Pancreas (tissue), 10 donors: Measurements from ENCODE around the gene PGF. TPM values are rescaled to one million over a fixed set of nuclear protein-coding genes. Genes with fewer than 3 reads are reported as not detected.
A peak's percentile ranks its signal among the peaks of the same experiment; 100 is the strongest.

Source experiments
- ATAC-seq, 4 donors: fragments of 200-7000 bp; cut with Tn5 transposase; one replicate each; pipeline versions ENCODE4 v1.8.0 to v1.9.1; 2020; ENCODE audit warnings: mild to moderate bottlenecking in 4 of 4, moderate library complexity in 4 of 4
- DNase-seq, 6 donors: peaks; one replicate each; pipeline ENCODE4 v3.0.0-alpha.2; 2020
- FAIRE-seq: peaks from 2 replicates; lab custom pipeline; 2012; peaks lifted over from hg19 to GRCh38; lab: Jason Lieb, UNC
- H3K27ac ChIP-seq, 4 donors: fragments of 200-600 bp; sonication (generic); 1 replicate in 3 of 4; 2 replicates in 1 of 4; pipeline versions ENCODE4 v1.5.0 to v1.8.0; 2020
- H3K27me3 ChIP-seq, 4 donors: fragments of 200-600 bp; one replicate each; pipeline ENCODE4 v1.8.0; 2021
- H3K36me3 ChIP-seq, 3 donors: fragments of 200-600 bp; sonication (generic) in 1 of 3; one replicate each; pipeline versions ENCODE4 v1.5.0 to v1.8.0; 2020 to 2021
- H3K4me1 ChIP-seq, 3 donors: fragments of 200-600 bp; one replicate each; pipeline ENCODE4 v1.8.0; 2021
- H3K4me3 ChIP-seq, 4 donors: fragments of 200-600 bp; sonication (generic) in 2 of 4; one replicate each; pipeline versions ENCODE4 v1.5.0 to v1.8.0; 2020 to 2021
- H3K9me3 ChIP-seq, 4 donors: fragments of 200-600 bp; one replicate each; pipeline ENCODE4 v1.8.0; 2021
- WGBS, 2 donors: extraction: QIAGEN DNeasy Blood & Tissue Kit; methylation state at CpG; one replicate each; pipeline ENCODE4 v1.1.7; 2013; 5-methylcytosine and 5-hydroxymethylcytosine counted together
- intact Hi-C, 3 donors: fragments of 100-400 bp; cut with DNase I; formaldehyde crosslinking; loops; one replicate each; pipeline versions ENCODE4 v1.11.1 to v1.14.2; 2022
- polyA plus RNA-seq, 2 donors: library from polyadenylated mRNA; stranded (reverse); fragments of 200-250 nt; gene quantifications; one replicate each; pipeline ENCODE4 v1.2.3, GENCODE V29; 2013
- total RNA-seq, 6 donors: library from RNA; stranded (reverse); fragmentation: NEBNext Ultra II Directional in 4 of 6; extraction: Animal tissue kit (Norgen Biotek cat#: 25700) in 4 of 6; gene quantifications; one replicate each; pipeline versions ENCODE4 v1.2.1 to v1.2.4, GENCODE V29; 2021 to 2023
- TF ChIP-seq, protein P1 (sequence below), 4 donors: fragments of 200-600 bp; sonication (generic) in 3 of 4; IDR thresholded peaks; one replicate each; pipeline versions ENCODE4 v1.5.0 to v1.8.0; 2021; ENCODE audit warnings: antibody characterized with exemption in 4 of 4
- donor health status: healthy with polysubstance abuse.
- donor health status: DM: no; HTN: no; CAD: no; lungs with moderate emphysema.
- donor health status: DM: no; HTN: no; CAD: no.
- donor health status: control.
- donor health status: control.
- donor health status: Bipolar disorder and iron deficiency.
- donor health status: DM: yes; HTN: yes; CAD: no.
- donor health status: DM: no; HTN: no; CAD: no.
- donor health status: DM: no; HTN: no; CAD: no.
- donor health status: DM: yes; HTN: yes; CAD: no.

Gene PGF
- total and polyA plus RNA-seq, 8 donors = 0.73 to 4.7 (median 1.6) TPM

GRCh38 chr14:74915826-74916225 lies 39.6 kb downstream of the PGF start:
- H3K36me3 ChIP-seq = no peaks in the 10 kb centered on the region
- WGBS, 2 donors = 54 to 60% methylated on average over 7 of the region's 7 CpGs
- DNase-seq (no peak), FAIRE-seq (no peak), ATAC-seq (no peak)
- H3K4me1 ChIP-seq = peaks cover 0 to 3% (median 0%) of the 10 kb centered on the region in 3 donors
- H3K27me3 ChIP-seq = no peaks in the 10 kb centered on the region
- intact Hi-C loops = loop anchor here in 2 of 3 donors (10.0 kb wide), 1 partner anchor 169 kb away; no protein-coding TSS in a partner anchor
- no peak overlapping the region for H3K27ac ChIP-seq
- H3K4me3 ChIP-seq = no peak overlapping the region
- H3K9me3 ChIP-seq = no peaks in the 10 kb centered on the region
- TF ChIP-seq, protein P1, sequence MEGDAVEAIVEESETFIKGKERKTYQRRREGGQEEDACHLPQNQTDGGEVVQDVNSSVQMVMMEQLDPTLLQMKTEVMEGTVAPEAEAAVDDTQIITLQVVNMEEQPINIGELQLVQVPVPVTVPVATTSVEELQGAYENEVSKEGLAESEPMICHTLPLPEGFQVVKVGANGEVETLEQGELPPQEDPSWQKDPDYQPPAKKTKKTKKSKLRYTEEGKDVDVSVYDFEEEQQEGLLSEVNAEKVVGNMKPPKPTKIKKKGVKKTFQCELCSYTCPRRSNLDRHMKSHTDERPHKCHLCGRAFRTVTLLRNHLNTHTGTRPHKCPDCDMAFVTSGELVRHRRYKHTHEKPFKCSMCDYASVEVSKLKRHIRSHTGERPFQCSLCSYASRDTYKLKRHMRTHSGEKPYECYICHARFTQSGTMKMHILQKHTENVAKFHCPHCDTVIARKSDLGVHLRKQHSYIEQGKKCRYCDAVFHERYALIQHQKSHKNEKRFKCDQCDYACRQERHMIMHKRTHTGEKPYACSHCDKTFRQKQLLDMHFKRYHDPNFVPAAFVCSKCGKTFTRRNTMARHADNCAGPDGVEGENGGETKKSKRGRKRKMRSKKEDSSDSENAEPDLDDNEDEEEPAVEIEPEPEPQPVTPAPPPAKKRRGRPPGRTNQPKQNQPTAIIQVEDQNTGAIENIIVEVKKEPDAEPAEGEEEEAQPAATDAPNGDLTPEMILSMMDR (IDR thresholded peaks at IDR 0.05) = no peak

DNA sequence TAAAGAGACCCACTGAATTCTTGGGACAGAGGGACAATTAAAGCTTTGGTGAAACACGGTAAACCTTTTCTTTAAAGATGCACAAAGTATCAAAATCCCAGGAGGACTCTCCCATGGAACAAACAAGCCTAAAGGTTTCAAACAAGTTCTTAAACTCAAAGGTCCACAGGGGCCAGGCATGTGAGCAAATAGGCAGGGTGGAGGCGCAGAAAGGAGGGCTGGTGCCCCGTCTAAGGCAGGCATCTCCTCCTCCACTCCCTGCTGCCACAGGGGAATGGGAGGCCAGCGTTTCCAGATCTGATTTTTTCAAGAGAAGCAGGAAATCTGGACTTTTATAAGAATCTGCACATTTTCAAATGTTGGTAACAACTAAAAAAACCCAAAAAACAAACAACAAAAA lies 40.0 kb downstream of the PGF start:
- TF ChIP-seq, protein P1 (IDR thresholded peaks at IDR 0.05) = no peak

DNA sequence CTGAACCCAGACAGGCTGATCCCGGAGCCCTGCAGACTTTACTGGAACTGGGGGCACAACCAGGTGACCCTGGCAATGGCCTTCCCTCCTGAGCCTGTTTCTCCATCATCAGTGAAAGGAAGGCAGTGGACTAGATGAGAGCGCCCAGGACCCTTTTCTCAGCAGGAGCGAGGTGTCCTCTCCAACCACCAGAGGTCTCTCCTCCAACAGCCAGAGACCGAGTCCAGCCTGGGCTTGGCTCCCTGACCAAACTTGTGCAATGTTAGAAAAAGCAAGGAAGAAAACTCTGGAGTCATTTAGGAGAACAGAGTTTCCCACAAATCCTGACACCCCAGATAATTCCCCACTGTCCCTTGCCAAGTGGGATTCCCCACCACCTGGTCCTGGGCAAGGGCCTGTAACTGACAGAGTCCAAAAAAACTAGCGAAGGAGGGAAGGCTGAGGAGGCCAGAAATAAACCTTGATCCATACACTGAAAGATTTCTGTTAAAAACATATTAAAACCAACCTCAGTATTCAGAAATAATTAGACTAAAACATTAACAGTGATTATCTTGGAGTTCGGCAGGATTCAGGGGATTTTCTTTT lies 41.3 kb downstream of the PGF start:
- H3K9me3 ChIP-seq = no peaks in the 10 kb centered on the region
- no peak overlapping the region for H3K4me3 ChIP-seq
- H3K36me3 ChIP-seq = no peaks in the 10 kb centered on the region
- peak in 3 of 4 donors; percentile 75 to 86 (median 78) for ATAC-seq
- H3K27ac ChIP-seq = no peak overlapping the region
- H3K27me3 ChIP-seq = no peaks in the 10 kb centered on the region
- no peak for FAIRE-seq
- TF ChIP-seq, protein P1 (IDR thresholded peaks at IDR 0.05) = peak; percentile 13 to 38 (median 21)
- peaks cover 0 to 3% (median 0%) of the 10 kb centered on the region in 3 donors for H3K4me1 ChIP-seq
- DNase-seq = peak in 2 of 6 donors; percentile 44 to 57
- WGBS, 2 donors = 62 to 66% methylated on average over 6 of the region's 6 CpGs
- intact Hi-C loops = loop anchor here in 2 of 3 donors (10.0 kb wide), 1 partner anchor 171 kb away; no protein-coding TSS in a partner anchor

More for the DNA sequence above, 40.0 kb downstream of the PGF start:
- Histone ChIP-seq H3K27me3 (no peaks in the 10 kb centered on the region), H3K9me3 (no peaks in the 10 kb centered on the region), H3K4me1 (peaks cover 0 to 3% (median 0%) of the 10 kb centered on the region in 3 donors), H3K27ac (no peak overlapping the region), H3K4me3 (no peak overlapping the region), H3K36me3 (no peaks in the 10 kb centered on the region)
- intact Hi-C loops = loop anchor here in 2 of 3 donors (10.0 kb wide), 1 partner anchor 169 kb away; no protein-coding TSS in a partner anchor
- ATAC-seq (no peak), DNase-seq (no peak), FAIRE-seq (no peak)
- 81 to 86% methylated on average over 4 of the region's 4 CpGs for WGBS, 2 donors

GRCh38 chr14:74913393-74913910 lies 41.9 kb downstream of the PGF start:
- 73 to 75% methylated on average over 5 of the region's 5 CpGs for WGBS, 2 donors
- intact Hi-C loops = loop anchor here in 2 of 3 donors (10.0 kb wide), 1 partner anchor 171 kb away; no protein-coding TSS in a partner anchor

More at GRCh38 chr14:74913393-74913910, 41.9 kb downstream of the PGF start:
- ATAC-seq = no peak
- Histone ChIP-seq H3K9me3 (no peaks in the 10 kb centered on the region), H3K4me1 (peaks cover 0 to 3% (median 0%) of the 10 kb centered on the region in 3 donors), H3K4me3 (no peak overlapping the region), H3K27me3 (no peaks in the 10 kb centered on the region), H3K27ac (no peak overlapping the region), H3K36me3 (no peaks in the 10 kb centered on the region)
- no peak for FAIRE-seq
- TF ChIP-seq, protein P1 (IDR thresholded peaks at IDR 0.05) = no peak
- no peak for DNase-seq
